Thyroid gland (tissue), 4 donors: ENCODE results near the gene TRAP1.

Experiments used
- POLR2A ChIP-seq, 2 donors: fragments of 450-650 bp; IDR thresholded peaks; one replicate each; pipeline ENCODE4 v1.6.1; 2017; ENCODE audit warnings: antibody characterized with exemption in 2 of 2, mild to moderate bottlenecking in 2 of 2, moderate library complexity in 1 of 2
- TF ChIP-seq, protein P1 (sequence below), 6 experiments: fragments of 200-600 bp in 3 of 6; fragments of 450-650 bp in 3 of 6; sonication (generic) in 3 of 6; IDR thresholded peaks; one replicate each; pipeline ENCODE4 v1.5.1; 2016 to 2019; ENCODE audit warnings: antibody characterized with exemption in 6 of 6, mild to moderate bottlenecking in 2 of 6, inconsistent platforms in 1 of 6, moderate library complexity in 1 of 6

DNA sequence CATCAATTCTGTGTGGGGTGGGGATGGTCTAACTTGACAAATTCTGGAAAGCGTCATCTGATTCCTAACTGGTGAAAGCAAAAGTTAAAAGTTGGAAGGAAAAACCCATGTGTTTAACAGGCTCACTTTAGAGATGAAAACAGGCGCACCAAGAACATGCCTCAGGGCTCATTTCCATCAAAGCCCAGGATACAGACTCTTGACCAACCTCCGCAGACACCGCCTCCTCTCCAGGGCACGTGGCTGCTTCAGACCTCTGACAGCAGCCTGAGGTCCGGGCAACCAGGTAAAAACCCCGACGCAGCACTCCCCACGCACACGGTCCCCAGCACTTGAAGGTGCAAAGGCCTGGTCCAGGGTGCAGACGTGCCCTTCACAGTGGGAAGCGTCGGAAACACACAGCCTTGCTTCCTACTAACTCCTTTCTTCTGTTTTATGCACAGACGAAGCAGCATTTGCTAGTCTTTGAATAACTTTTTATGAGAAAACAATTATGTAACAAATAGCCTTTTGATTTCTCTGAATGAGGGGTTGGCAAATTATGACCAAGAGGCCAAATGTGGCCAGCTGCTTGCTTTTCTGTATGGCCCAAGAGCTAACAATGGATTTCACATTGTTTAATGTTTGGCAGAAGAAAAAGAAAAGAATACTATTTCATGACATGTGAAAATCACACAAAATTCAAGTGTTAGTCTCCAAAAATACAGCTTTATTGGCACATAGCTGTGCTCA, 44.2 kb upstream of the TRAP1 start:
- TF ChIP-seq POLR2A (IDR thresholded peaks at IDR 0.05): no peak
- TF ChIP-seq, protein P1, sequence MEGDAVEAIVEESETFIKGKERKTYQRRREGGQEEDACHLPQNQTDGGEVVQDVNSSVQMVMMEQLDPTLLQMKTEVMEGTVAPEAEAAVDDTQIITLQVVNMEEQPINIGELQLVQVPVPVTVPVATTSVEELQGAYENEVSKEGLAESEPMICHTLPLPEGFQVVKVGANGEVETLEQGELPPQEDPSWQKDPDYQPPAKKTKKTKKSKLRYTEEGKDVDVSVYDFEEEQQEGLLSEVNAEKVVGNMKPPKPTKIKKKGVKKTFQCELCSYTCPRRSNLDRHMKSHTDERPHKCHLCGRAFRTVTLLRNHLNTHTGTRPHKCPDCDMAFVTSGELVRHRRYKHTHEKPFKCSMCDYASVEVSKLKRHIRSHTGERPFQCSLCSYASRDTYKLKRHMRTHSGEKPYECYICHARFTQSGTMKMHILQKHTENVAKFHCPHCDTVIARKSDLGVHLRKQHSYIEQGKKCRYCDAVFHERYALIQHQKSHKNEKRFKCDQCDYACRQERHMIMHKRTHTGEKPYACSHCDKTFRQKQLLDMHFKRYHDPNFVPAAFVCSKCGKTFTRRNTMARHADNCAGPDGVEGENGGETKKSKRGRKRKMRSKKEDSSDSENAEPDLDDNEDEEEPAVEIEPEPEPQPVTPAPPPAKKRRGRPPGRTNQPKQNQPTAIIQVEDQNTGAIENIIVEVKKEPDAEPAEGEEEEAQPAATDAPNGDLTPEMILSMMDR (IDR thresholded peaks at IDR 0.05): no peak
